Esophagus muscularis mucosa (tissue), 4 donors: Measurements from ENCODE around the gene MRPS18B.

Experiments
- EP300 ChIP-seq: sonication (generic); formaldehyde crosslinking; IDR thresholded peaks from one replicate; pipeline ENCODE4 v1.6.1; 2017; ENCODE audit warnings: antibody characterized with exemption
- POLR2A ChIP-seq: fragments of 450-650 bp; IDR thresholded peaks from one replicate; pipeline ENCODE4 v1.6.1; 2017; ENCODE audit warnings: antibody characterized with exemption, moderate library complexity, mild to moderate bottlenecking, low read depth
- POLR2AphosphoS5 ChIP-seq, 2 donors: sonication (generic); formaldehyde crosslinking; IDR thresholded peaks; one replicate each; pipeline ENCODE4 v1.6.1; 2017; ENCODE audit warnings: antibody characterized with exemption in 2 of 2
- TF ChIP-seq, protein P1 (sequence below), 3 experiments: fragments of 200-600 bp in 2 of 3; fragments of 450-650 bp in 1 of 3; sonication (generic) in 2 of 3; IDR thresholded peaks; one replicate each; pipeline ENCODE4 v1.5.1; 2017 to 2019; ENCODE audit warnings: antibody characterized with exemption in 3 of 3, mild to moderate bottlenecking in 2 of 3, moderate library complexity in 1 of 3

DNA sequence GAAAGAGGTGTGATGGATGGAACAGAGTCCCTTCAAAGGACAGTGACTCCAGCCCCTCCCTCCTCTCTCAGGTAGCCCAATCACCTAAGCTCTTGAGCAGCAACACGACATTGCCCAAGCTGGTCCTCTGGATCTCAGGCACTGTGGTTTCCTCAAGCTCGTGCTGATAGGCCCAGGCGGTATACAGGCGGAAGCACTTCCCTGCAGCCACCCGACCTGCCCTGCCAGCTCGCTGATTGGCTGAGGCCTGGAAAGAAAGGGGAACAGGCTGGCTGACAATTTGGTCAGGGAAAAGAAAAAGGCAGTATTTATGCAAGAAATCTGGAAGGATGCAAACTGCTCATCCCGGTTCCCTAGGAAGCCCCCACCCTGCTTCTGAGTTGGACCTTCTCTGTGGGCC lies 38.9 kb downstream of the MRPS18B start:
- TF ChIP-seq, protein P1, sequence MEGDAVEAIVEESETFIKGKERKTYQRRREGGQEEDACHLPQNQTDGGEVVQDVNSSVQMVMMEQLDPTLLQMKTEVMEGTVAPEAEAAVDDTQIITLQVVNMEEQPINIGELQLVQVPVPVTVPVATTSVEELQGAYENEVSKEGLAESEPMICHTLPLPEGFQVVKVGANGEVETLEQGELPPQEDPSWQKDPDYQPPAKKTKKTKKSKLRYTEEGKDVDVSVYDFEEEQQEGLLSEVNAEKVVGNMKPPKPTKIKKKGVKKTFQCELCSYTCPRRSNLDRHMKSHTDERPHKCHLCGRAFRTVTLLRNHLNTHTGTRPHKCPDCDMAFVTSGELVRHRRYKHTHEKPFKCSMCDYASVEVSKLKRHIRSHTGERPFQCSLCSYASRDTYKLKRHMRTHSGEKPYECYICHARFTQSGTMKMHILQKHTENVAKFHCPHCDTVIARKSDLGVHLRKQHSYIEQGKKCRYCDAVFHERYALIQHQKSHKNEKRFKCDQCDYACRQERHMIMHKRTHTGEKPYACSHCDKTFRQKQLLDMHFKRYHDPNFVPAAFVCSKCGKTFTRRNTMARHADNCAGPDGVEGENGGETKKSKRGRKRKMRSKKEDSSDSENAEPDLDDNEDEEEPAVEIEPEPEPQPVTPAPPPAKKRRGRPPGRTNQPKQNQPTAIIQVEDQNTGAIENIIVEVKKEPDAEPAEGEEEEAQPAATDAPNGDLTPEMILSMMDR (IDR thresholded peaks at IDR 0.05) = no peak
- TF ChIP-seq POLR2A (no peak), EP300 (no peak), POLR2AphosphoS5 (IDR thresholded peaks at IDR 0.05) (no peak)
